Measurements from ENCODE around the gene GEMIN8. TPM values are rescaled to one million over a fixed set of nuclear protein-coding genes. Genes with fewer than 3 reads are reported as not detected.

GEMIN8 gene
- total and polyA plus RNA-seq, 2 of the 8 experiments (the other 6 are each of a cell fraction or from before 2014, with no cell fraction given) = 18.2 to 31.4 TPM

DNA sequence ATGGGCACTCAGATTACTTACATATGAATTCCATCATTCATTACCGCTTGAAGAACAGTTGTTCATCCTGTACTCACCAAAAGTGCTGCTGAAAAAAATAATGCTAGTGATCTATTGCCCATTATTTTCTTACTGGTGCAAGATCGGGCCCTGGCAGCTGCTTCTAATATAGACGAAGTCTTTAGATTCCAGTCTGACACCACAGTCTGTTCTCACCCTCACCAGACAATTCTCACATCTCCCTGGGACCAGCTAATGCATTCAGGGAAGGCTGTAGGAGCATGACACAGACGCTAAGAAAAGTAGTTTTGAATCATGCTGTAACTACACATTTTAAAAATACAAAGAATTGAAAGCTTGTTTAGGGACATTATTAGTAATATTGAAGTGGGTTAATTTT, 13.8 kb downstream of the GEMIN8 start (continued):
- TF ChIP-seq, protein P1, sequence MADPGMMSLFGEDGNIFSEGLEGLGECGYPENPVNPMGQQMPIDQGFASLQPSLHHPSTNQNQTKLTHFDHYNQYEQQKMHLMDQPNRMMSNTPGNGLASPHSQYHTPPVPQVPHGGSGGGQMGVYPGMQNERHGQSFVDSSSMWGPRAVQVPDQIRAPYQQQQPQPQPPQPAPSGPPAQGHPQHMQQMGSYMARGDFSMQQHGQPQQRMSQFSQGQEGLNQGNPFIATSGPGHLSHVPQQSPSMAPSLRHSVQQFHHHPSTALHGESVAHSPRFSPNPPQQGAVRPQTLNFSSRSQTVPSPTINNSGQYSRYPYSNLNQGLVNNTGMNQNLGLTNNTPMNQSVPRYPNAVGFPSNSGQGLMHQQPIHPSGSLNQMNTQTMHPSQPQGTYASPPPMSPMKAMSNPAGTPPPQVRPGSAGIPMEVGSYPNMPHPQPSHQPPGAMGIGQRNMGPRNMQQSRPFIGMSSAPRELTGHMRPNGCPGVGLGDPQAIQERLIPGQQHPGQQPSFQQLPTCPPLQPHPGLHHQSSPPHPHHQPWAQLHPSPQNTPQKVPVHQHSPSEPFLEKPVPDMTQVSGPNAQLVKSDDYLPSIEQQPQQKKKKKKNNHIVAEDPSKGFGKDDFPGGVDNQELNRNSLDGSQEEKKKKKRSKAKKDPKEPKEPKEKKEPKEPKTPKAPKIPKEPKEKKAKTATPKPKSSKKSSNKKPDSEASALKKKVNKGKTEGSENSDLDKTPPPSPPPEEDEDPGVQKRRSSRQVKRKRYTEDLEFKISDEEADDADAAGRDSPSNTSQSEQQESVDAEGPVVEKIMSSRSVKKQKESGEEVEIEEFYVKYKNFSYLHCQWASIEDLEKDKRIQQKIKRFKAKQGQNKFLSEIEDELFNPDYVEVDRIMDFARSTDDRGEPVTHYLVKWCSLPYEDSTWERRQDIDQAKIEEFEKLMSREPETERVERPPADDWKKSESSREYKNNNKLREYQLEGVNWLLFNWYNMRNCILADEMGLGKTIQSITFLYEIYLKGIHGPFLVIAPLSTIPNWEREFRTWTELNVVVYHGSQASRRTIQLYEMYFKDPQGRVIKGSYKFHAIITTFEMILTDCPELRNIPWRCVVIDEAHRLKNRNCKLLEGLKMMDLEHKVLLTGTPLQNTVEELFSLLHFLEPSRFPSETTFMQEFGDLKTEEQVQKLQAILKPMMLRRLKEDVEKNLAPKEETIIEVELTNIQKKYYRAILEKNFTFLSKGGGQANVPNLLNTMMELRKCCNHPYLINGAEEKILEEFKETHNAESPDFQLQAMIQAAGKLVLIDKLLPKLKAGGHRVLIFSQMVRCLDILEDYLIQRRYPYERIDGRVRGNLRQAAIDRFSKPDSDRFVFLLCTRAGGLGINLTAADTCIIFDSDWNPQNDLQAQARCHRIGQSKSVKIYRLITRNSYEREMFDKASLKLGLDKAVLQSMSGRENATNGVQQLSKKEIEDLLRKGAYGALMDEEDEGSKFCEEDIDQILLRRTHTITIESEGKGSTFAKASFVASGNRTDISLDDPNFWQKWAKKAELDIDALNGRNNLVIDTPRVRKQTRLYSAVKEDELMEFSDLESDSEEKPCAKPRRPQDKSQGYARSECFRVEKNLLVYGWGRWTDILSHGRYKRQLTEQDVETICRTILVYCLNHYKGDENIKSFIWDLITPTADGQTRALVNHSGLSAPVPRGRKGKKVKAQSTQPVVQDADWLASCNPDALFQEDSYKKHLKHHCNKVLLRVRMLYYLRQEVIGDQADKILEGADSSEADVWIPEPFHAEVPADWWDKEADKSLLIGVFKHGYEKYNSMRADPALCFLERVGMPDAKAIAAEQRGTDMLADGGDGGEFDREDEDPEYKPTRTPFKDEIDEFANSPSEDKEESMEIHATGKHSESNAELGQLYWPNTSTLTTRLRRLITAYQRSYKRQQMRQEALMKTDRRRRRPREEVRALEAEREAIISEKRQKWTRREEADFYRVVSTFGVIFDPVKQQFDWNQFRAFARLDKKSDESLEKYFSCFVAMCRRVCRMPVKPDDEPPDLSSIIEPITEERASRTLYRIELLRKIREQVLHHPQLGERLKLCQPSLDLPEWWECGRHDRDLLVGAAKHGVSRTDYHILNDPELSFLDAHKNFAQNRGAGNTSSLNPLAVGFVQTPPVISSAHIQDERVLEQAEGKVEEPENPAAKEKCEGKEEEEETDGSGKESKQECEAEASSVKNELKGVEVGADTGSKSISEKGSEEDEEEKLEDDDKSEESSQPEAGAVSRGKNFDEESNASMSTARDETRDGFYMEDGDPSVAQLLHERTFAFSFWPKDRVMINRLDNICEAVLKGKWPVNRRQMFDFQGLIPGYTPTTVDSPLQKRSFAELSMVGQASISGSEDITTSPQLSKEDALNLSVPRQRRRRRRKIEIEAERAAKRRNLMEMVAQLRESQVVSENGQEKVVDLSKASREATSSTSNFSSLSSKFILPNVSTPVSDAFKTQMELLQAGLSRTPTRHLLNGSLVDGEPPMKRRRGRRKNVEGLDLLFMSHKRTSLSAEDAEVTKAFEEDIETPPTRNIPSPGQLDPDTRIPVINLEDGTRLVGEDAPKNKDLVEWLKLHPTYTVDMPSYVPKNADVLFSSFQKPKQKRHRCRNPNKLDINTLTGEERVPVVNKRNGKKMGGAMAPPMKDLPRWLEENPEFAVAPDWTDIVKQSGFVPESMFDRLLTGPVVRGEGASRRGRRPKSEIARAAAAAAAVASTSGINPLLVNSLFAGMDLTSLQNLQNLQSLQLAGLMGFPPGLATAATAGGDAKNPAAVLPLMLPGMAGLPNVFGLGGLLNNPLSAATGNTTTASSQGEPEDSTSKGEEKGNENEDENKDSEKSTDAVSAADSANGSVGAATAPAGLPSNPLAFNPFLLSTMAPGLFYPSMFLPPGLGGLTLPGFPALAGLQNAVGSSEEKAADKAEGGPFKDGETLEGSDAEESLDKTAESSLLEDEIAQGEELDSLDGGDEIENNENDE (IDR thresholded peaks at IDR 0.05; ENCODE audit: insufficient replicate concordance, low read length) = no peak

All from H1 (cell line).